Neural cell (in vitro differentiated cells): ENCODE measurements around the gene NACC2. TPM values are rescaled to one million over a fixed set of nuclear protein-coding genes. Genes with fewer than 3 reads are reported as not detected.

ENCODE experiments used
- H2AFZ ChIP-seq: fragments of 200-600, 300-800 bp; sonication (generic), shearing (Covaris generic); 2 replicates; pipeline ENCODE4 v1.6.0; 2014; ENCODE audit warnings: low read depth, mild to moderate bottlenecking, antibody characterized with exemption, low read length, moderate library complexity
- H3F3A ChIP-seq: fragments of 200-600 bp; shearing (Covaris generic); 2 replicates; pipeline ENCODE4 v1.6.1; 2016; ENCODE audit warnings: mild to moderate bottlenecking, moderate library complexity, mixed read lengths, antibody characterized with exemption, low read length; ENCODE audit not compliant: insufficient read depth, poor library complexity, severe bottlenecking
- H3K27ac ChIP-seq: fragments of 200-600, 300-800 bp; sonication (generic), shearing (Covaris generic); 2 replicates; pipeline ENCODE4 v1.5.1; 2014; ENCODE audit warnings: mild to moderate bottlenecking, low read length, moderate library complexity
- H3K27me3 ChIP-seq: fragments of 300-800, 200-600 bp; sonication (generic), shearing (Covaris generic); 2 replicates; pipeline ENCODE4 v1.6.0; 2014; ENCODE audit warnings: mild to moderate bottlenecking, low read depth, low read length, moderate library complexity; ENCODE audit not compliant: insufficient read depth
- H3K36me3 ChIP-seq: fragments of 300-800, 200-600 bp; sonication (generic), shearing (Covaris generic); 2 replicates; pipeline ENCODE4 v1.5.1; 2014; ENCODE audit warnings: mild to moderate bottlenecking, antibody characterized with exemption, low read length, moderate library complexity; ENCODE audit not compliant: insufficient read depth
- H3K4me2 ChIP-seq: fragments of 300-800, 200-600 bp; sonication (generic), shearing (Covaris generic); 2 replicates; pipeline ENCODE4 v1.6.0; 2014; ENCODE audit warnings: mild to moderate bottlenecking, low read length
- H3K4me3 ChIP-seq: fragments of 300-800, 200-600 bp; sonication (generic), shearing (Covaris generic); 2 replicates; pipeline ENCODE4 v1.5.1; 2014; ENCODE audit warnings: mild to moderate bottlenecking, low read length, moderate library complexity
- H3K79me2 ChIP-seq: fragments of 200-600 bp; shearing (Covaris generic); replicated peaks from 2 replicates; pipeline ENCODE4 v1.6.0; 2014; ENCODE audit warnings: mild to moderate bottlenecking, low read length, moderate library complexity; ENCODE audit not compliant: insufficient read depth
- H3K9ac ChIP-seq: fragments of 300-800, 200-600 bp; sonication (generic), shearing (Covaris generic); 2 replicates; pipeline ENCODE4 v1.6.1; 2016; ENCODE audit warnings: mild to moderate bottlenecking, low read length, mixed read lengths
- H3K9me2 ChIP-seq: fragments of 200-600 bp; shearing (Covaris generic); 2 replicates; pipeline ENCODE4 v1.6.1; 2016; ENCODE audit warnings: mild to moderate bottlenecking, low read length, mixed read lengths; ENCODE audit not compliant: insufficient read depth
- H3K9me3 ChIP-seq: fragments of 200-600, 300-800 bp; sonication (generic), shearing (Covaris generic); 2 replicates; pipeline ENCODE4 v1.6.1; 2016; ENCODE audit warnings: mild to moderate bottlenecking, mixed run types, low read length, moderate library complexity, mixed read lengths
- H4K20me1 ChIP-seq: fragments of 200-600 bp; shearing (Covaris generic); 2 replicates; pipeline ENCODE4 v1.6.1; 2016; ENCODE audit warnings: mild to moderate bottlenecking, mixed run types; ENCODE audit not compliant: insufficient read depth
- EP300 ChIP-seq: fragments of 450-650 bp; conservative IDR thresholded peaks from 2 replicates; pipeline ENCODE4 v1.6.1; 2014; ENCODE audit warnings: antibody characterized with exemption, mild to moderate bottlenecking, moderate library complexity; ENCODE audit not compliant: poor library complexity, severe bottlenecking
- EZH2 ChIP-seq: fragments of 200-600, 300-800 bp; shearing (Covaris generic), sonication (generic); IDR thresholded peaks from 2 replicates; pipeline ENCODE4 v1.6.1; 2014; ENCODE audit warnings: antibody characterized with exemption, low read length, borderline replicate concordance, mild to moderate bottlenecking; ENCODE audit not compliant: insufficient read depth, poor library complexity, severe bottlenecking
- MXI1 ChIP-seq: fragments of 450-650 bp; conservative IDR thresholded peaks from 2 replicates; pipeline ENCODE4 v1.6.1; 2014; ENCODE audit warnings: antibody characterized with exemption, mild to moderate bottlenecking; ENCODE audit not compliant: poor library complexity, severe bottlenecking
- POLR2AphosphoS5 ChIP-seq: IDR thresholded peaks from 2 replicates; pipeline ENCODE4 v1.6.1; 2012
- RAD21 ChIP-seq: fragments of 450-650 bp; conservative IDR thresholded peaks from 2 replicates; pipeline ENCODE4 v1.6.1; 2014; ENCODE audit warnings: antibody characterized with exemption, mild to moderate bottlenecking, moderate library complexity
- SMC3 ChIP-seq: fragments of 450-650 bp; conservative IDR thresholded peaks from 2 replicates; pipeline ENCODE4 v1.6.1; 2014; ENCODE audit warnings: antibody characterized with exemption, mild to moderate bottlenecking, moderate library complexity; ENCODE audit not compliant: poor library complexity
- TAF1 ChIP-seq: IDR thresholded peaks from 2 replicates; pipeline ENCODE4 v1.6.1; 2012; ENCODE audit warnings: low read depth
- polyA plus RNA-seq: library from polyadenylated mRNA; depleted of rRNA; stranded (reverse); fragments of >200 nt; gene quantifications from 2 replicates; pipeline ENCODE4 v1.2.3, GENCODE V29; 2014
- TF ChIP-seq, protein P1 (sequence below): IDR thresholded peaks from 2 replicates; pipeline ENCODE4 v1.6.1; 2012; ENCODE audit warnings: borderline replicate concordance
- TF ChIP-seq, protein P2 (sequence below): fragments of 450-650 bp; IDR thresholded peaks from 2 replicates; pipeline ENCODE4 v1.5.1; 2014; ENCODE audit warnings: antibody characterized with exemption, mild to moderate bottlenecking, moderate library complexity; ENCODE audit not compliant: poor library complexity, severe bottlenecking

Gene NACC2
- polyA plus RNA-seq, 1 donor from 2014 or later = 1.7 TPM

DNA sequence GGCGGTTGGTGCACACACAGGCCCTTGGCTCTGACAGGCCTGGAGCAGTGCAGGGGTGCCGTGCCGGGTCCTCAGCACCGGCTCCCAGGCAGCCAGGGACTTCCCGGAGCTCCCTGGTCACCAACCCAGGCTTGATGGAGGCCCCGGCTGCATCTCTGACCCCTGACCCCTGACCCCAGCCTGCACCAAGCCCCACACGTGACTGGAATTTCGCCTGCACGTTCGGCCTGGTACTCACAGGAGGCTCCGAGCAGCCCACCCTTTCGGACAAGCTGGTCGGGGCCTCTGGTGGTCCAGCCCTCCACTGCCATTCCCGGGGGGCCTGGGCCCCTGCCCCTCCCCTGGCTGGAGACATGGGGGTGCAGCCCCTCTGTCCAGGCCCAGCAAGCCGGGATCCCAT is 108.5 kb downstream of the NACC2 start:
- Histone ChIP-seq H2AFZ (no peak overlapping the region), H3K9me3 (no peaks in the 10 kb centered on the region), H3K4me2 (no peak overlapping the region), H3K79me2 (no peaks in the 10 kb centered on the region), H3K4me3 (no peak overlapping the region), H3K9ac (no peak overlapping the region), H3K27ac (no peak overlapping the region), H3K27me3 (no peaks in the 10 kb centered on the region), H3K36me3 (no peaks in the 10 kb centered on the region), H3F3A (no peaks in the 10 kb centered on the region), H3K9me2 (no peaks in the 10 kb centered on the region), H4K20me1 (no peaks in the 10 kb centered on the region)
- TF ChIP-seq POLR2AphosphoS5 = no peak
- no peak for TF ChIP-seq TAF1
- TF ChIP-seq, protein P1, sequence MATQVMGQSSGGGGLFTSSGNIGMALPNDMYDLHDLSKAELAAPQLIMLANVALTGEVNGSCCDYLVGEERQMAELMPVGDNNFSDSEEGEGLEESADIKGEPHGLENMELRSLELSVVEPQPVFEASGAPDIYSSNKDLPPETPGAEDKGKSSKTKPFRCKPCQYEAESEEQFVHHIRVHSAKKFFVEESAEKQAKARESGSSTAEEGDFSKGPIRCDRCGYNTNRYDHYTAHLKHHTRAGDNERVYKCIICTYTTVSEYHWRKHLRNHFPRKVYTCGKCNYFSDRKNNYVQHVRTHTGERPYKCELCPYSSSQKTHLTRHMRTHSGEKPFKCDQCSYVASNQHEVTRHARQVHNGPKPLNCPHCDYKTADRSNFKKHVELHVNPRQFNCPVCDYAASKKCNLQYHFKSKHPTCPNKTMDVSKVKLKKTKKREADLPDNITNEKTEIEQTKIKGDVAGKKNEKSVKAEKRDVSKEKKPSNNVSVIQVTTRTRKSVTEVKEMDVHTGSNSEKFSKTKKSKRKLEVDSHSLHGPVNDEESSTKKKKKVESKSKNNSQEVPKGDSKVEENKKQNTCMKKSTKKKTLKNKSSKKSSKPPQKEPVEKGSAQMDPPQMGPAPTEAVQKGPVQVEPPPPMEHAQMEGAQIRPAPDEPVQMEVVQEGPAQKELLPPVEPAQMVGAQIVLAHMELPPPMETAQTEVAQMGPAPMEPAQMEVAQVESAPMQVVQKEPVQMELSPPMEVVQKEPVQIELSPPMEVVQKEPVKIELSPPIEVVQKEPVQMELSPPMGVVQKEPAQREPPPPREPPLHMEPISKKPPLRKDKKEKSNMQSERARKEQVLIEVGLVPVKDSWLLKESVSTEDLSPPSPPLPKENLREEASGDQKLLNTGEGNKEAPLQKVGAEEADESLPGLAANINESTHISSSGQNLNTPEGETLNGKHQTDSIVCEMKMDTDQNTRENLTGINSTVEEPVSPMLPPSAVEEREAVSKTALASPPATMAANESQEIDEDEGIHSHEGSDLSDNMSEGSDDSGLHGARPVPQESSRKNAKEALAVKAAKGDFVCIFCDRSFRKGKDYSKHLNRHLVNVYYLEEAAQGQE = no peak
- TF ChIP-seq, protein P2, sequence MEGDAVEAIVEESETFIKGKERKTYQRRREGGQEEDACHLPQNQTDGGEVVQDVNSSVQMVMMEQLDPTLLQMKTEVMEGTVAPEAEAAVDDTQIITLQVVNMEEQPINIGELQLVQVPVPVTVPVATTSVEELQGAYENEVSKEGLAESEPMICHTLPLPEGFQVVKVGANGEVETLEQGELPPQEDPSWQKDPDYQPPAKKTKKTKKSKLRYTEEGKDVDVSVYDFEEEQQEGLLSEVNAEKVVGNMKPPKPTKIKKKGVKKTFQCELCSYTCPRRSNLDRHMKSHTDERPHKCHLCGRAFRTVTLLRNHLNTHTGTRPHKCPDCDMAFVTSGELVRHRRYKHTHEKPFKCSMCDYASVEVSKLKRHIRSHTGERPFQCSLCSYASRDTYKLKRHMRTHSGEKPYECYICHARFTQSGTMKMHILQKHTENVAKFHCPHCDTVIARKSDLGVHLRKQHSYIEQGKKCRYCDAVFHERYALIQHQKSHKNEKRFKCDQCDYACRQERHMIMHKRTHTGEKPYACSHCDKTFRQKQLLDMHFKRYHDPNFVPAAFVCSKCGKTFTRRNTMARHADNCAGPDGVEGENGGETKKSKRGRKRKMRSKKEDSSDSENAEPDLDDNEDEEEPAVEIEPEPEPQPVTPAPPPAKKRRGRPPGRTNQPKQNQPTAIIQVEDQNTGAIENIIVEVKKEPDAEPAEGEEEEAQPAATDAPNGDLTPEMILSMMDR = no peak
- TF ChIP-seq EP300 = no peak
- no peak for TF ChIP-seq MXI1
- no peak for TF ChIP-seq RAD21
- no peak for TF ChIP-seq EZH2
- no peak for TF ChIP-seq SMC3

DNA sequence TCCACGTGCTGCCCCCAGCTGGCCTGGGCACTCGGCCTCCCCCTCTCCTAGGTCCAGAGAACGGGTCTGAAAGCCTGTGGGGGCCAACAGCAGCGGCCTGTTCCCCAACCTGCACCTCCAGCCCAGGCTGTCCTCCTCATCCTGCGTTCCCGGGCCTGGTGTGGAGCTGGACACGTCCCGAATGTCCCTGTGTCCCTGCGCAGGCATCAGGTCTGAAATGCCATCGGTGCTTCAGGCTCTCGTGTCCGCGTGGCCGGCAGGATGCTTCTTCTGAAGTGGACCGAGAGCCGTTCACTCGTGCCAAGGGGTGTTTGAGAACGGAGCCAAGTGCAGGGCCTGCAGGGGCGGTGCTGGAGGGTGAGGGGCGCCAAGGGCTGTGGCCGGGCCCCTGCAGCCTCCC is 109.2 kb downstream of the NACC2 start:
- H4K20me1 ChIP-seq = no peaks in the 10 kb centered on the region
- no peaks in the 10 kb centered on the region for H3K36me3 ChIP-seq
- no peak for TF ChIP-seq POLR2AphosphoS5
- no peak for TF ChIP-seq TAF1
- TF ChIP-seq, protein P2 = no peak
- TF ChIP-seq MXI1 = no peak
- no peak for TF ChIP-seq RAD21
- no peak for TF ChIP-seq SMC3
- no peak for TF ChIP-seq EZH2
- TF ChIP-seq, protein P1 = no peak
- no peak for TF ChIP-seq EP300
- no peaks in the 10 kb centered on the region for H3F3A ChIP-seq
- H3K9me3 ChIP-seq = no peaks in the 10 kb centered on the region
- no peak overlapping the region for H3K9ac ChIP-seq
- no peaks in the 10 kb centered on the region for H3K79me2 ChIP-seq
- H3K4me3 ChIP-seq = no peak overlapping the region
- no peak overlapping the region for H3K4me2 ChIP-seq
- no peak overlapping the region for H2AFZ ChIP-seq
- H3K27ac ChIP-seq = no peak overlapping the region
- H3K9me2 ChIP-seq = no peaks in the 10 kb centered on the region
- H3K27me3 ChIP-seq = no peaks in the 10 kb centered on the region
